GM23338 (cell line): ENCODE data around the gene GLUD1. TPM values are rescaled to one million over a fixed set of nuclear protein-coding genes. Genes with fewer than 3 reads are reported as not detected.

Source experiments
- ATAC-seq: fragments of 200-7000 bp; cut with Tn5 transposase; 3 replicates; pipeline ENCODE4 v1.9.1; 2020
- DNase-seq: peaks from one replicate; pipeline ENCODE4 v3.0.0-alpha.2; 2015; ENCODE audit warnings: low spot score
- H2AFZ ChIP-seq: fragments of 200-600 bp; sonication (generic); 2 replicates; pipeline ENCODE4 v1.8.0; 2016; ENCODE audit warnings: antibody characterized with exemption, mild to moderate bottlenecking, moderate library complexity
- H3F3A ChIP-seq: fragments of 200-600 bp; sonication (generic); replicated peaks from 2 replicates; pipeline ENCODE4 v1.8.0; 2017; ENCODE audit warnings: antibody characterized with exemption, mixed run types, low read depth
- H3K27ac ChIP-seq: fragments of 200-600 bp; sonication (generic); 2 replicates; pipeline ENCODE4 v1.6.1; 2016; ENCODE audit warnings: low read depth
- H3K27me3 ChIP-seq: fragments of 200-600 bp; sonication (generic); 2 replicates; pipeline ENCODE4 v1.8.0; 2016; ENCODE audit warnings: mild to moderate bottlenecking, mixed run types, moderate library complexity; ENCODE audit not compliant: insufficient read depth
- H3K36me3 ChIP-seq: fragments of 200-600 bp; sonication (generic); 2 replicates; pipeline ENCODE4 v1.8.0; 2016; ENCODE audit warnings: mild to moderate bottlenecking; ENCODE audit not compliant: insufficient read depth
- H3K4me1 ChIP-seq: fragments of 200-600 bp; sonication (generic); 2 replicates; pipeline ENCODE4 v1.8.0; 2016; ENCODE audit warnings: mild to moderate bottlenecking, moderate library complexity; ENCODE audit not compliant: insufficient read depth
- H3K4me2 ChIP-seq: fragments of 200-600 bp; sonication (generic); 2 replicates; pipeline ENCODE4 v1.7.1; 2017; ENCODE audit warnings: mixed run types
- H3K4me3 ChIP-seq: fragments of 200-600 bp; sonication (generic); 2 replicates; pipeline ENCODE4 v1.6.1; 2016; ENCODE audit warnings: mixed run types
- H3K79me2 ChIP-seq: fragments of 200-600 bp; sonication (generic); replicated peaks from 2 replicates; pipeline ENCODE4 v1.8.0; 2017; ENCODE audit warnings: mild to moderate bottlenecking; ENCODE audit not compliant: insufficient read depth
- H3K9me2 ChIP-seq: fragments of 200-600 bp; sonication (generic); 2 replicates; pipeline ENCODE4 v1.8.0; 2017; ENCODE audit not compliant: insufficient read depth
- H4K20me1 ChIP-seq: fragments of 200-600 bp; sonication (generic); replicated peaks from 2 replicates; pipeline ENCODE4 v1.8.0; 2017; ENCODE audit warnings: mild to moderate bottlenecking; ENCODE audit not compliant: insufficient read depth
- H3K27ac Mint-ChIP-seq: 2 replicates; pipeline ENCODE4 v1.8.0; 2020; ENCODE audit warnings: inconsistent platforms, mild to moderate bottlenecking, moderate library complexity, mixed read lengths
- H3K27me3 Mint-ChIP-seq: 3 replicates; pipeline ENCODE4 v1.8.0; 2022; ENCODE audit warnings: low read depth, mild to moderate bottlenecking, moderate library complexity, mixed read lengths, inconsistent platforms; ENCODE audit not compliant: insufficient read depth, poor library complexity
- H3K36me3 Mint-ChIP-seq: 3 replicates; pipeline ENCODE4 v1.8.0; 2021; ENCODE audit warnings: low read depth, mild to moderate bottlenecking, inconsistent platforms, moderate library complexity, mixed read lengths
- H3K4me1 Mint-ChIP-seq: 3 replicates; pipeline ENCODE4 v1.8.0; 2020; ENCODE audit warnings: mild to moderate bottlenecking, inconsistent platforms, mixed read lengths
- H3K4me3 Mint-ChIP-seq: 3 replicates; pipeline ENCODE4 v1.8.0; 2021; ENCODE audit warnings: moderate library complexity, mild to moderate bottlenecking, inconsistent platforms, mixed read lengths
- H3K9me3 Mint-ChIP-seq: 3 replicates; pipeline ENCODE4 v1.8.0; 2020; ENCODE audit warnings: moderate library complexity, mild to moderate bottlenecking, inconsistent platforms, mixed read lengths
- CREB1 ChIP-seq: fragments of 250-450 bp; sonication (Bioruptor Pico); IDR thresholded peaks from 2 replicates; pipeline ENCODE4 v1.5.0; 2020; ENCODE audit warnings: low read depth, mild to moderate bottlenecking, moderate library complexity
- CTCF ChIP-seq, 2 experiments: fragments of 200-600 bp in 1 of 2; sonication (generic) in 1 of 2; conservative IDR thresholded peaks; 2 replicates each; pipeline versions ENCODE4 v1.5.1 to v1.6.1; 2016 to 2017; ENCODE audit warnings: antibody characterized with exemption in 2 of 2, low read depth in 2 of 2, mild to moderate bottlenecking in 2 of 2, moderate library complexity in 1 of 2
- ETS1 ChIP-seq: IDR thresholded peaks from 2 replicates; pipeline ENCODE4 v1.6.1; 2016; ENCODE audit warnings: antibody characterized with exemption
- EZH2 ChIP-seq: fragments of 200-600 bp; sonication (generic); IDR thresholded peaks from one replicate; pipeline ENCODE4 v1.8.0; 2017; ENCODE audit warnings: antibody characterized with exemption, mild to moderate bottlenecking, low read depth; ENCODE audit not compliant: unreplicated experiment
- JUNB ChIP-seq: IDR thresholded peaks from one replicate; pipeline ENCODE4 v1.6.1; 2016; ENCODE audit warnings: antibody characterized with exemption; ENCODE audit not compliant: unreplicated experiment
- REST ChIP-seq: IDR thresholded peaks from one replicate; pipeline ENCODE4 v1.6.1; 2018; ENCODE audit warnings: antibody characterized with exemption; ENCODE audit not compliant: unreplicated experiment
- STAT1 ChIP-seq: IDR thresholded peaks from one replicate; pipeline ENCODE4 v1.6.1; 2016; ENCODE audit warnings: antibody characterized with exemption; ENCODE audit not compliant: unreplicated experiment
- ZNF114 ChIP-seq: fragments of 250-450 bp; sonication (Bioruptor Pico); IDR thresholded peaks from 2 replicates; pipeline ENCODE4 v1.5.0; 2020; ENCODE audit warnings: mild to moderate bottlenecking, moderate library complexity
- ZNF331 ChIP-seq: fragments of 250-450 bp; sonication (Bioruptor Pico); IDR thresholded peaks from 2 replicates; pipeline ENCODE4 v1.5.0; 2020; ENCODE audit warnings: low read depth, mild to moderate bottlenecking, moderate library complexity
- ZNF462 ChIP-seq: fragments of 250-450 bp; sonication (Bioruptor Pico); IDR thresholded peaks from 2 replicates; pipeline ENCODE4 v1.5.0; 2020; ENCODE audit warnings: mild to moderate bottlenecking, moderate library complexity
- polyA plus RNA-seq: library from polyadenylated mRNA; unstranded; fragments of >200 nt; fragmentation: Nextera tagmentation; extraction: Ambion mirVana; gene quantifications from 2 replicates; pipeline ENCODE4 v1.2.1, GENCODE V29; 2016
- total RNA-seq: library from RNA; depleted of rRNA; stranded (reverse); fragments of >200 nt; shearing (Covaris generic); gene quantifications from 2 replicates; pipeline ENCODE4 v1.2.3, GENCODE V29; 2014

GLUD1 gene
- total and polyA plus RNA-seq, 2 experiments from 2014 or later, result 44.7 to 144 TPM

GRCh38 chr10:87053111-87053510 lies 41.5 kb downstream of the GLUD1 start:
- H3K4me3 ChIP-seq, result no peak overlapping the region
- H4K20me1 ChIP-seq, result peaks cover 4% of the 10 kb centered on the region
- DNase-seq (no peak), ATAC-seq (no peak)
- H3K79me2 ChIP-seq, result no peaks in the 10 kb centered on the region
- H3K27ac Mint-ChIP-seq, result no peak overlapping the region
- 0 out of 2 replicates have a peak, but pooled peaks cover 2% of the 10 kb centered on the region for H3F3A ChIP-seq
- H3K36me3 ChIP-seq, result peaks cover 24% of the 10 kb centered on the region
- no peak for TF ChIP-seq CTCF (conservative IDR thresholded peaks at IDR 0.05; ENCODE audit: low read depth in 2 of 2)
- TF ChIP-seq ZNF331, result no peak
- TF ChIP-seq ZNF114 (CRISPR knock-in tag), result no peak
- TF ChIP-seq CREB1, result no peak
- TF ChIP-seq STAT1, result no peak
- TF ChIP-seq REST, result no peak
- no peak for TF ChIP-seq EZH2
- no peak for TF ChIP-seq ETS1
- TF ChIP-seq ZNF462 (CRISPR knock-in tag), result no peak
- no peak for TF ChIP-seq JUNB
- no peaks in the 10 kb centered on the region for H3K9me2 ChIP-seq
- H3K4me2 ChIP-seq, result no peak overlapping the region
- no peak overlapping the region for H2AFZ ChIP-seq
- H3K27ac ChIP-seq, result no peak overlapping the region
- no peaks in the 10 kb centered on the region for H3K27me3 Mint-ChIP-seq
- H3K36me3 Mint-ChIP-seq, result peaks cover 49% of the 10 kb centered on the region
- H3K9me3 Mint-ChIP-seq, result no peaks in the 10 kb centered on the region
- H3K4me3 Mint-ChIP-seq, result no peak overlapping the region
- no peaks in the 10 kb centered on the region for H3K27me3 ChIP-seq
- no peaks in the 10 kb centered on the region for H3K4me1 Mint-ChIP-seq
- H3K4me1 ChIP-seq, result no peaks in the 10 kb centered on the region
